ELR (cell line): ENCODE data around the gene DHODH.
"Not testable (repeated sequence)": the region's sequence is repeated elsewhere in the genome, so short reads cannot be mapped to it uniquely, and the experiment has no call there.

ENCODE experiments used
- DNase-seq: peaks from one replicate; pipeline ENCODE4 v3.0.0-alpha.2; 2015; ENCODE audit warnings: low read depth

The DHODH gene

DNA sequence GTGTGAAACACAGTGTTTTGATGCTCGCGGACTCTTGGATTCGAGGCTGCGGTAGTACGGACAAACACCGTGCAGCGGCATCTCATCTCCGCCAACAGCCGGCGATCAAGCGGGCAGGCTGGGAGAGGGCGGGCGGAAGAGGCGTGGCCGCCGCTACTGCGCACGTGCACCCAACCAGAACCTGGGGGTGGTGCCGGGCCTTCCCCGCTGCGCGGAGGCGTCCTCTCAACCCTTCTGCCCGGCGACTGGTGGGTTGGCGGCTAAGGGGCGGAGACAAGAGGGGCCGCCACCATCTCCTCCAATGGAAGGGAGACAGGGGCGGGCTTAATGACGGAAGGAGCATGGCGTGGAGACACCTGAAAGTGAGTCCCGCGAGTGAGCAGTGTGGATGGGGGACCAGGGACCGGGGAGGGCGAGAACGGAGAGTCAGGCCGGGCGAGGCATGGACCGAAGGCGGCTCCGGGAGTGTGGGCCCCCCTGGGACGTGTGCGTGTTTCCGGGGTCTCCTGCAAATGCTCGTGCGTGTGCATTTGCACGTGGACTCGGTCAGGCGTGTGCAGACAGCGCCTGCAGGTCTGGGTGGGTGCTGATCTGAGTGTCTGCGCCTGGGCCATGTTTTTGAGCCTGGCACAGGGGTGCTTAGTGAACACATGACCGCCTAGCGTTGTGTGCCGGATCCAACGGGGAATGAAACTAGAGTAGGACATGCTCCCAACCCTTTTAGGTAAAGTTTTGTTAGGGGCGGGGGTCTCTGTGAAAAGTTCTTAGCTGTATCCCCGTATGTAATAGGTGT lies at the start of gene DHODH:
Gene DHODH (plus strand): TSS at position 321 of the 793 bp plus-strand sequence. CDS start 21 bp downstream, at position 342.
- DNase-seq, result peak; percentile 98

- peak; percentile 86 for DNase-seq
Measured at GRCh38 chr16:71961066-71962039, 47.2 kb upstream of the DHODH start.

DNA sequence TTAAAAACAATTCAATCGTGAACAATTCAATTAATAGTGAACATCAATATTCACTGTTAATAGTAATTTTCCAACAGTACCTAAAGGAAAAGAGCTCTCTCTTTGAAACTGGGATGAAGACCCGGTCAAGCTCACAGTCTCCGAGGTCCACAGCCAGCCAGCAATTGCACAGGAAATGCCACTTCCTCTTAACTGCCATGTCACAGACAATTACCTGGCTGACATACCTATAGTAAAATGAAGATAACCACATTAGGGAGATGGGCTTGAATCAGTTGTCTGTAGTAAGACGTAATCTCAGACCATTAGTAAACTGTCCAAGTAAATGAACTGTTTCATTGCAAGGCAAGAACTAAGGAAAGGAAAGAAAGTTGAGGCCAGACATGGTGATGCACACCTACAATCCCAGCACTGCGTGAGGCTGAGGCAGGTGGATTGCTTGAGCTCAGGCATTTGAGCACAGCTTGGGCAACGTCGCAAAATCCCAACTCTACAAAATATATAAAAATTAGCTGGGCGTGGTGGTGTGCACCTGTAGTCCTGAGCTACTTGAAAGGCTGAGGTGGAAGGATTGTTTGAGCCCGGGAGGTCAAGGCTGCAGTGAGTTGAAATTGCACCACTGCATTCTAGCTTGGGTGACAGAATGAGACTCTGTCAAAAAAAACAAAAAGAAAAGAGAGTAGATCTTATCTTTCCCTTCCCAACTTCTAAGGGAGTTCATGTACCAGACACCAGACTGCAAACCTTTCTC lies 45.2 kb upstream of the DHODH start:
- no peak for DNase-seq

- DNase-seq, result no peak
Measured at GRCh38 chr16:71965223-71965622, 43.3 kb upstream of the DHODH start.

DNA sequence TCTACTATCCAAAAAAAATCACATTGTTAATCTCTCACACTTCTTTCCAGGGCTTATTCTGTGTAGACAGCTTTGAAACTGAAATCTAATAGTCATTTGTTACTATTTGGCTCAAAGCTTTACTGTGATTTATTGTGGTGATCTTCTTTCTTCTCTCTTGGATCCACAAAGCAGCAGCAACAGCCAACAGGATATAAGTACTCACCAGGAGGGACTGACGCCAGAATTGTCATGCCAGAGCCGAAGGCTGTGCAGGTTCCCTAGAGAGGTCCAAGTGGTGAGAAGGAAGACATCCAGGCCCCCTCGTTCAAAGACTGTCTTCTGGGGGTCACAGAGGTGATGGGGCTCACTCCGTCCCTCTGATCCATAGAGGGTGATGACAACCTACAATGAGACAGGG lies 41.6 kb upstream of the DHODH start:
- DNase-seq, result no peak

DNA sequence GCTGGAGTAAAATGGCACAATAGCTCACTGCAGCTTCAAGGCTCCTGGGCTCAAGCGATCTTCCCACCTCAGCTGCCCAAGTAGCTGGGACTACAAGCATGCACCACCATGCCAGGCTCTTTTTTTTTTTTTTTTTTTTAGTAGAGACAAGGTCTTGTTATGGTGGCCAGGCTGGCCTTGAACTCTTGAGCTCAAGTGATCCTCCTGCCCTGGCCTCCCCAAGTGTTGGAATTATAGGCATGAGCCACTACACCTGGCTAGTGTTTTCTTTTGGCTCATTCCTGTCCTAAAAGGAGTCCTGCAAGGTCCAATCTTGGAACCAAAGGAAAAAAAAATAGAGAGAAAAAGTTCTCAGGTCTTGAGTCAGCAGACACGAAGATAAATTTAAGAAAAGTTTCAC lies 39.2 kb upstream of the DHODH start:
- DNase-seq, result no peak

DNA sequence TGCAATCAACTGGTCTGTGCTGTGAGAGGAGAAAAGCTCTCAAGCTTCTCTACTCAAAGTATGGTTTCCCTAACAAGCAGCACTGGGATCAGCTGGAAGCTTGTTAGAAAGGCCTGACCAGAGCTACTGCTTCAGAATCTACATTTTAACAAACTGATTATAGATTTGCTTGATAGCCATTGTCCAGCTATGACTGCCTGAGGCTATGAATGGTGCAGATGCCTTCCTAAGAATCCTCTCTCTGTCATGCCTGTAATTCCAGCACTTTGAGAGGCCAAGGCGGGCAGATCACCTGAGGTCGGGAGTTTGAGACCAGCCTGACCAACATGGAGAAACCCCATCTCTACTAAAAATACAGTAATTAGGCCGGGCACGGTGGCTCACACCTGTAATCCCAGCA lies 37.0 kb upstream of the DHODH start:
- no peak for DNase-seq

- no peak for DNase-seq
Measured at GRCh38 chr16:71972356-71972755, 36.2 kb upstream of the DHODH start.

DNA sequence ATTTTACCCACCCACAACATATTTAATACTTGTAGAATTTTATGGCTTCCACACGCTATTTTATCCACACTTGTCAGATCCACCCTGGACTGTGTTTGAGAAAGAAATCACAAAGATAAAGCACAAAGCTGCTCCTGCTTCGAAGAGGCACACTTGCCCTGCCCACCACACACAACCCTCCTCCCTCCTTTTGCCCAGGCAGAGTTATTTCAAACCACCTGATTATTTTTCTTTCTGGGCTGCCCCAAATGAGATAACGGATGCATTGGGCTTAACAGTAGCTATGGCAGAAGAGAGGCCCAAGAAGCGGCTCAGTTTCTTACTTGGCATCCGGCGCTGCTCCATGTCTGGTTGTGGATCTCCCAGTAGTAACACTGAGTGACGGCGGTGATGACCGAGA lies 35.5 kb upstream of the DHODH start:
- no peak for DNase-seq

DNA sequence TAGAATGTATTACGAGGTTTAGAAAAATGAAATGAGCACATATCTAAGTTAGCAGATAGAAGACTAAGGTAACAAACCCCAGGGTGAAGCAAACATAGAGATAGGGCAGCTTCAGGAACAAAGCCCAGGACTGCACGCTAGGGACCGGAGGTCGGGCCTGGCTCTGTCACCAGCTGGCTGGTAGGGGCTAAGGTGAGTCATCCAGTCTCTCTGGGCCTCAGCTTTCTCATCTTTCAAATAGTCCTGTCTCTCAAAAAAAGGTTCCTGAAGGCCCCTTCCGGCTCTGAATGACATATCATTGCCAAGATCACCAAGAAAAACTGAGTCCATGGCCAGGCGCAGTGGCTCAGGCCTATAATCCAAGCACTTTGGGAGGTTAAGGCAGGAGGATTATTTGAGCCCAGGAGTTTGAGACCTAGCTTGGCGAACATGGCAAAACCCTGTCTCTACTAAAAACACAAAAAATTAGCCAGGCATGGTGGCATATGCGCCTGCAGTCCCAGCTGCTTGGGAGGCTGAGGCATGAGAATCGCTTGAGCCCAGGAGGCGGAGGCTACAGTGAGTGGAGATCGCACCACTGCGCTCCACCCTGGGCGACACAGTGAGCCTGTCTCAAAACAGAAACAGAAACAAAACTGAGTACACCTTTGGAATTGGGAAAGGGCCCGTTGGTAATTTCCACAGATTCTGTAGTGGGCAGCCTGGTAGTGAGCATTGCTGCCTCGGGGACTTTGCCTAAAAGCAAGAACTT lies 34.3 kb upstream of the DHODH start:
- DNase-seq, result no peak

DNA sequence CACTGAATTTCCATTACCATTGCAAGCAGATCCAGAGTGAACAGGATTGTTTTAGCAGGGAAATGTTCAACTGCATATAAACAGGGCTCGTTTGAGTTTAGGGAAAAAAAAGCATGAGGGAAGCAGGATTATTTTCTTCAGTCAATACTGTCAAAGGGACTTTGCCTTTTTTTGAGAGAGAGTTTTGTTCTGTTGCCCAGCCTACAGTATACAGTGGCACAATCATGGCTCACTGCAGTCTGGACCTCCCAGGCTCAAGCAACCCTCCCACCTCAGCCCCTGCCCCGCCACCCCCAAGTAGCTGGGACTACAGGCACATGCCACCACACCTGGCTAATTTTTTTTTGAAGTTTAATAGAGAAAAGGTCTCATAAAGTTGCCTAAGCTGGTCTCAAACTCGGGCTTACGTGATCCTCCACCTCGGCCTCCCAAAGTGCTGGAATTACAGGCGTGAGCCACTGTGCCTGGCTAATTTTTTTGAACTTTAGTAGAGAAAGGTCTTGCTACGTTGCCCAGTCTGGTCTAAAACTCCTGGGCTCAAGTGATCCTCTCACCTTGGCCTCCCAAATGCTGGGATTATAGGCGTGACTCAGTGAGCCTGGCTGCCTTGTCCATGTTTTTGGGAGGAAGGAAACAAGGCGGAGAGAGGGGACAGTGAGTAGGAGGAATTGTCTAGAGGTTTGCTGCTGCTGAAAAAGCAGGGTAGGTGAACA lies 23.1 kb upstream of the DHODH start:
- DNase-seq, result no peak

- DNase-seq, result no peak
Measured at GRCh38 chr16:71986131-71986530, 22.4 kb upstream of the DHODH start.

DNA sequence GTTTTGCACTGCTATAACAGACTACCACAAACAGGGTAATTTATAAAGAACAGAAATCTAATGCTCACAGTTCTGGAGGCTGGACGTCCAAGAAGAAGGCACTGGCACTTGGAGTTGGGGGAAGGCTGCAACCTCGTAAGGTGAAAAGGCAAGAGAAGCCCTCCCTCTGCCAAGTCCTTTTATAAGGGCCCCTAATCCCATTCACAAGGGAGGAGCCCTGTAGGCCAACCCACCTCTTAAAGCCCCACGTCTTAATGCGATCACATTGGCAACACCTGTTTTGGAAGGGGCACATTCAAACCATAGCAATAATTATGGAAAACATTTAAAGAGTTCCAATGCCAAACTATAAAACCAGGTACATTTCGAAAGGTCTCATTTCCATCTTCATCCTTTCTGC lies 13.5 kb upstream of the DHODH start:
- no peak for DNase-seq

- DNase-seq, result not testable (repeated sequence)
Measured at GRCh38 chr16:71997578-71997977, 11.0 kb upstream of the DHODH start.

DNA sequence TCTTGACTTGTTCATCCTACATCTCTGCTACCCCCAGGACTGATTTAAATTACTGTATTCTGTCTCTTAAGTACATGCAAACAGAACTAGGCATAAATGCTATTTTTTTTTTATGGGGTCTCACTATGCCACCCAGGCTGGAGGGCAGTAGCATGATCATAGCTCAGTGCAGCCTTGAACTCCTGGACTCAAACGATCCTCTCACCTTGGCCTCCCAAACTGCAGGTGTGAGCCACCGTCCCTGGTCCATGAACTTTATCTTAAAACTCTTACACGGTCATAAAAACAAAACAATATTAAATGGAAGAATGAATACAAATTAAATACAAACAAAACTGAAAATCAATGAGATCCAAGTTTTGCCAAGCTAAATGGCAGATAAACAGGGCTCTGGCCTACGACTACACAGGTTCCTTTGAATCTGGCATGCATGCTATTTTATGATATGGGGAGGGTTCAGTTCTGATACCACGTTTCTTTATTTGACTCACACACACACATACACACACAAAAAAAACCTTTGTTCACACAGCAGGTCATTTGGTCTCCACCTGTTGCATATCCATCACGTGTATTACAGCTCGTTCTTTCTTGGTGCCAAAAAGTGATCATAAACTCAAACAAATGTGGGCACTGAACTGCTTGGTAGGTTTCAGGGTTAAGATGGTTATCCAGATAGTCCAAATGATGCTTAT lies 7.2 kb upstream of the DHODH start:
- DNase-seq, result no peak

DNA sequence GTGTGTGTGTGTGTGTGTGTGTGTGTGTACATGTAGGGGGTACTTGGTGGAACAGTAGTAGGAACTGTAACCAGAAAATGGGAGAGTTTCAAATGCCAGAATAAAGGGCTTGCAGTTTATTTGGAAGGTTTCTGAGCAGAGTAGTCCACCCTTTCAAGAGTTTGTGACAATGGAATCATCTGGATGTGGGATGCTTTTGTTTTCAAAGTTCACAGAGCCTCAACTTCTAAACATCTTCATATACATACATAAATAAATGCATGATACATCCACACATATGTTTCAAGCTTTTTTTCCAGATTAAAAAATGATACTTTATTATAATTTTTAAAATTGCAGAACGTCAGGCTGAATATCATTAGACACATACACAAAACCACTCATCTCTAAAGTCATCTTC lies 5.9 kb upstream of the DHODH start:
- DNase-seq, result no peak

GRCh38 chr16:72008065-72008423 lies 500 bp upstream of the DHODH start:
- not testable (repeated sequence) for DNase-seq

- DNase-seq, result no peak
Measured at GRCh38 chr16:72009779-72010178, 1.2 kb downstream of the DHODH start.

GRCh38 chr16:72012607-72013006 lies 4.1 kb downstream of the DHODH start:
- no peak for DNase-seq

- peak; percentile 7 for DNase-seq
Measured at GRCh38 chr16:72013389-72013788, 4.8 kb downstream of the DHODH start.
